Upper lobe of right lung (tissue), 1 donor: ENCODE data around the gene SPR. TPM values are rescaled to one million over a fixed set of nuclear protein-coding genes. Genes with fewer than 3 reads are reported as not detected.

Experiments
- ATAC-seq: fragments of 200-7000 bp; cut with Tn5 transposase; one replicate; pipeline ENCODE4 v1.9.1; 2020; ENCODE audit warnings: mild to moderate bottlenecking, moderate library complexity
- DNase-seq: peaks from one replicate; pipeline ENCODE4 v3.0.0-alpha.2; 2020
- H3K27ac ChIP-seq: fragments of 200-600 bp; one replicate; pipeline ENCODE4 v1.8.0; 2022
- H3K27me3 ChIP-seq: fragments of 200-600 bp; one replicate; pipeline ENCODE4 v1.8.0; 2022; ENCODE audit warnings: mild to moderate bottlenecking
- H3K36me3 ChIP-seq: fragments of 200-600 bp; one replicate; pipeline ENCODE4 v1.8.0; 2022
- H3K4me1 ChIP-seq: fragments of 200-600 bp; one replicate; pipeline ENCODE4 v1.8.0; 2022
- H3K4me3 ChIP-seq: fragments of 200-600 bp; one replicate; pipeline ENCODE4 v1.8.0; 2022; ENCODE audit warnings: mild to moderate bottlenecking
- H3K9me3 ChIP-seq: fragments of 200-600 bp; one replicate; pipeline ENCODE4 v1.8.0; 2022
- intact Hi-C: fragments of 100-400 bp; cut with DNase I; formaldehyde crosslinking; loops from one replicate; pipeline ENCODE4 v1.11.0; 2022
- total RNA-seq: library from RNA; stranded (reverse); fragmentation: NEBNext Ultra II Directional; extraction: Animal tissue kit (Norgen Biotek cat#: 25700); gene quantifications from one replicate; pipeline ENCODE4 v1.2.1, GENCODE V29; 2021
- TF ChIP-seq, protein P1 (sequence below): fragments of 200-600 bp; IDR thresholded peaks from one replicate; pipeline ENCODE4 v1.8.0; 2022; ENCODE audit warnings: antibody characterized with exemption
- donor health status: DM: no; HTN: yes; CAD: no; lungs with severe emphysema.

The SPR gene
- total RNA-seq, 1 donor from 2014 or later: 44.1 TPM

DNA sequence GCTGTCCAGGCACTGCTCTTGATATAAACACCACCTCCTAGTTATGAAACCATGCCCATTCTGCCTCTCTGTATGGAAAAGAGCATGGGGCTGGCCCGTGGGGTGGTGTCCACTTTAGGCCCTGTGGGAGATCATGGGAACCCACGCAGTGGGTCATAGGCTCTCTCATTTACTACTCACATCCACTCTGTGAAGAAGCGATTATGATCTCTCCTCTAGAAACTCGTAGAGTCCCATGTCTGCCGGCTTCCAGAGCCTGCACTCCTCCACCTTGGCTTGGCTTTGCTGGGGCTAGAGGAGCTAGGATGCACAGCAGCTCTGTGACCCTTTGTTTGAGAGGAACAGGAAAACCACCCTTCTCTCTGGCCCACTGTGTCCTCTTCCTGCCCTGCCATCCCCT, 46.0 kb downstream of the SPR start:
- TF ChIP-seq, protein P1, sequence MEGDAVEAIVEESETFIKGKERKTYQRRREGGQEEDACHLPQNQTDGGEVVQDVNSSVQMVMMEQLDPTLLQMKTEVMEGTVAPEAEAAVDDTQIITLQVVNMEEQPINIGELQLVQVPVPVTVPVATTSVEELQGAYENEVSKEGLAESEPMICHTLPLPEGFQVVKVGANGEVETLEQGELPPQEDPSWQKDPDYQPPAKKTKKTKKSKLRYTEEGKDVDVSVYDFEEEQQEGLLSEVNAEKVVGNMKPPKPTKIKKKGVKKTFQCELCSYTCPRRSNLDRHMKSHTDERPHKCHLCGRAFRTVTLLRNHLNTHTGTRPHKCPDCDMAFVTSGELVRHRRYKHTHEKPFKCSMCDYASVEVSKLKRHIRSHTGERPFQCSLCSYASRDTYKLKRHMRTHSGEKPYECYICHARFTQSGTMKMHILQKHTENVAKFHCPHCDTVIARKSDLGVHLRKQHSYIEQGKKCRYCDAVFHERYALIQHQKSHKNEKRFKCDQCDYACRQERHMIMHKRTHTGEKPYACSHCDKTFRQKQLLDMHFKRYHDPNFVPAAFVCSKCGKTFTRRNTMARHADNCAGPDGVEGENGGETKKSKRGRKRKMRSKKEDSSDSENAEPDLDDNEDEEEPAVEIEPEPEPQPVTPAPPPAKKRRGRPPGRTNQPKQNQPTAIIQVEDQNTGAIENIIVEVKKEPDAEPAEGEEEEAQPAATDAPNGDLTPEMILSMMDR: no peak
- Histone ChIP-seq H3K4me1 (no peaks in the 10 kb centered on the region), H3K36me3 (no peaks in the 10 kb centered on the region), H3K27me3 (peaks cover 22% of the 10 kb centered on the region), H3K4me3 (no peak overlapping the region), H3K27ac (no peak overlapping the region), H3K9me3 (no peaks in the 10 kb centered on the region)
- intact Hi-C loops: no loop called here
- ATAC-seq (no peak), DNase-seq (peak; percentile 47)

DNA sequence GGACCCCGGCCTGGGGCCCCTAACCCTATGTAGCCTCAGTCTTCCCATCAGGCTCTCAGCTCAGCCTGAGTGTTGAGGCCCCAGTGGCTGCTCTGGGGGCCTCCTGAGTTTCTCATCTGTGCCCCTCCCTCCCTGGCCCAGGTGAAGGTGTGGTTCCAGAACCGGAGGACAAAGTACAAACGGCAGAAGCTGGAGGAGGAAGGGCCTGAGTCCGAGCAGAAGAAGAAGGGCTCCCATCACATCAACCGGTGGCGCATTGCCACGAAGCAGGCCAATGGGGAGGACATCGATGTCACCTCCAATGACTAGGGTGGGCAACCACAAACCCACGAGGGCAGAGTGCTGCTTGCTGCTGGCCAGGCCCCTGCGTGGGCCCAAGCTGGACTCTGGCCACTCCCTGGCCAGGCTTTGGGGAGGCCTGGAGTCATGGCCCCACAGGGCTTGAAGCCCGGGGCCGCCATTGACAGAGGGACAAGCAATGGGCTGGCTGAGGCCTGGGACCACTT, 46.5 kb downstream of the SPR start:
- ATAC-seq: no peak
- intact Hi-C loops: no loop called here
- no peaks in the 10 kb centered on the region for H3K36me3 ChIP-seq
- peak; percentile 48 for DNase-seq
- H3K27me3 ChIP-seq: peaks cover 18% of the 10 kb centered on the region
- no peaks in the 10 kb centered on the region for H3K4me1 ChIP-seq
- H3K9me3 ChIP-seq: no peaks in the 10 kb centered on the region
- H3K27ac ChIP-seq: no peak overlapping the region
- H3K4me3 ChIP-seq: no peak overlapping the region
- TF ChIP-seq, protein P1: no peak

DNA sequence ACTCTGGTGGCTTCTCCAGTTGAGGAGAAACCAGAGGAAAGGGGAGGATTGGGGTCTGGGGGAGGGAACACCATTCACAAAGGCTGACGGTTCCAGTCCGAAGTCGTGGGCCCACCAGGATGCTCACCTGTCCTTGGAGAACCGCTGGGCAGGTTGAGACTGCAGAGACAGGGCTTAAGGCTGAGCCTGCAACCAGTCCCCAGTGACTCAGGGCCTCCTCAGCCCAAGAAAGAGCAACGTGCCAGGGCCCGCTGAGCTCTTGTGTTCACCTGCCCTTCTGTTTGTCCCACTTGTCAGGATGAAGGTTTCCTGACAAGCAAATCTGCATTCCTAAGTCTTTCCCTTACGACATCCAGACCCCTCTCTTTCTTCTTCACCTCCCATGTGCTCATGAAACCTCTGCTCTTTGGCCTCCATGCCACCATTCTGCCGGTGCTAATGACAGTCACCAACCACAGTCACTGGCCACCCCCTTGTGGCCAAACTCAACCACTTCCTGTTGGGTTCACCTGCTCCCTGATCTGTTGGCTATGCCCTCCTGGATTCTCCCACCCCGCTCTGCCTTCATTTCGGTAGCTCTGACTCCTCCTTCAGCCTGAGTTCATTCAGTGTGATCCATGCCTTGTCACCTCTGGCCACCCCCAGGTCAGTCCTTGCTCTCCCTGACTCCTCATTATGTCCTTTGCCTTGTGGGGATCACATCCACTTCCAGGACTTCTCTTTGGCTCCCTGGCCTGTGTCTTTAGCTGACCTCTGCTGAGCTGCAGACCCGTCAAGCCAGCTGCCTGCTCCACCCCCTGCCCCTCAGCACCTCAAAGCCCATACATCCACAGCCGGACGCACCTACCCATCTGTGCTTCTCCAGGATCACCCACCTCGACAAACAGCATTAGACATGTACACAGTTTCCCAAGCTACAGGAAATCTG, 47.7 kb downstream of the SPR start:
- intact Hi-C loops: no loop called here
- TF ChIP-seq, protein P1: peak; percentile 14
- H3K36me3 ChIP-seq: no peaks in the 10 kb centered on the region
- ATAC-seq (peak; percentile 22), DNase-seq (peak; percentile 58)
- peaks cover 6% of the 10 kb centered on the region for H3K27me3 ChIP-seq
- no peaks in the 10 kb centered on the region for H3K4me1 ChIP-seq
- no peaks in the 10 kb centered on the region for H3K9me3 ChIP-seq
- H3K4me3 ChIP-seq: no peak overlapping the region
- H3K27ac ChIP-seq: no peak overlapping the region

DNA sequence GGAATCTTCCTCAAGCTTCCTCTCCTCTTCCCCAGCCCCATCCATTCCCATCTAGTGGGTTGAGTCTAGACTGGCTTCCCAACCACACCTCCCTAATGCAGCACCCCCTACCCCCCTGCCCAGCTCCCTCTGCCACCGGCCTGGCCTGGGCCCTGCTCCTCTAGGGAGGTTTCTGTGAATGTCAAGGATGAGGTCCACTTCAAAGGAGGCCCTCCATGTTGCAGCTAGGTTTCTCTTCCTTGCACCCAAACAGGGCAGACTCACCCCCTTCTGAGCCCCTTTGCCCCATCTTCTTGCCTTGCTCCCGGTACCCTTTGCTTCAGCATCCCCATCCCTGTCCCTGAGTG, 48.4 kb downstream of the SPR start:
- no peaks in the 10 kb centered on the region for H3K9me3 ChIP-seq
- H3K36me3 ChIP-seq: no peaks in the 10 kb centered on the region
- H3K4me3 ChIP-seq: no peak overlapping the region
- no peaks in the 10 kb centered on the region for H3K27me3 ChIP-seq
- intact Hi-C loops: no loop called here
- H3K4me1 ChIP-seq: no peaks in the 10 kb centered on the region
- no peak overlapping the region for H3K27ac ChIP-seq
- DNase-seq (peak; percentile 48), ATAC-seq (no peak)
- TF ChIP-seq, protein P1: no peak

DNA sequence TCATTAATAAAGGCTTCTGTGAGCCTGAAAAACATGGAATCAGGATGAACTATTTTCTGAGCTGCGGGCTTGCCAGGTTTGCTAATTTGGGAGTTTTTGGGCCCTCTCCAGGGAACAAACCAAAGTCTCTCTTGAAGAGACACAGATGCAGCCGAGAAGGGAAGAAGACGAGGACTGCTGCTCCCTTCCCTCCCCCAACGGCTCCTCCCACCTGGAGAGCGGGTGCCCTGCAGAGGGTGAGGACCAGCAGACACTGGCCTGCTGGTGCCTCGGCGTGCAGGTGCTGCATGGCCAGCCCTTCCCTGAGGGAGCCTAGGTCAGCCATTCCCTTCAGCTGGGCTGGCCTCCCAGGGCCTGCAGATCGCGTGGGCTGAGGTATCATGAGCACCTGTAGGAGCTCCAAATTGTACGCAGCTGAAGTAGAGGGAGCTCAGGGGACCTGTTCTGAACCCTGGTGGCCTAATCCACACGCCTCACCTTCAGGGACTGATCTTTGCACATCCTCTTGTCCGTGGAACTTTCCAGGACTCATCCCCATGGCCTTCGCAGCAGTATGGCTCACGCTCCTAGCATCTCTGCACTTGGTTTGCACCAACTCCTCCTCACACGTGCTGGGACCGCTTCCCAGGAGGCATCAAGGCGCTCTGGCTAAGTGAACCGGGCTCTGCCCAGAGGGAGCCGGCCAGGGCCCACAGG, 49.6 kb downstream of the SPR start:
- H3K4me1 ChIP-seq: no peaks in the 10 kb centered on the region
- no peak for ATAC-seq
- TF ChIP-seq, protein P1: no peak
- H3K36me3 ChIP-seq: no peaks in the 10 kb centered on the region
- H3K27ac ChIP-seq: no peak overlapping the region
- H3K4me3 ChIP-seq: no peak overlapping the region
- intact Hi-C loops: no loop called here
- no peaks in the 10 kb centered on the region for H3K27me3 ChIP-seq
- no peaks in the 10 kb centered on the region for H3K9me3 ChIP-seq
- DNase-seq: no peak
